ENCODE measurements around the gene PTTG1. TPM values are rescaled to one million over a fixed set of nuclear protein-coding genes. Genes with fewer than 3 reads are reported as not detected.

The PTTG1 gene
- total and polyA plus RNA-seq, 9 of the 15 experiments (the other 6 are each of a cell fraction or from before 2014, with no cell fraction given) = 193 to 1,088 (median 349) TPM

GRCh38 chr5:160377651-160378050, 44.0 kb upstream of the PTTG1 start:
- H3K9me1 ChIP-seq (ENCODE audit: control insufficient read depth, insufficient read depth, low read length) = peaks cover 3% of the 10 kb centered on the region
- H3K4me1 ChIP-seq (replicated peaks in 1 of 2; ENCODE audit: control insufficient read depth in 2 of 2, insufficient read depth in 2 of 2, low read length in 2 of 2) = 0 out of 5 replicates have a peak, but pooled peaks cover 0 to 5% of the 10 kb centered on the region in 2 experiments
- no peak for ATAC-seq
- 21% methylated on average over 4 of the region's 5 CpGs for WGBS (ENCODE audit: insufficient coverage, low coverage, missing lambda C conversion rate)
- TF ChIP-seq TBL1XR1 (IDR thresholded peaks at IDR 0.05; ENCODE audit: low read length in 2 of 2) (no peak), NR3C1 (CRISPR knock-in tag; IDR thresholded peaks at IDR 0.05) (no peak), GATAD2B (IDR thresholded peaks at IDR 0.05; ENCODE audit: borderline replicate concordance) (no peak), THRAP3 (IDR thresholded peaks at IDR 0.05; ENCODE audit: borderline replicate concordance) (no peak), ZBTB12 (CRISPR knock-in tag; IDR thresholded peaks at IDR 0.05) (no peak), BDP1 (IDR thresholded peaks at IDR 0.05; ENCODE audit: insufficient read depth, insufficient read length) (no peak), HMG20B (CRISPR knock-in tag; IDR thresholded peaks at IDR 0.05) (no peak), TCF7 (IDR thresholded peaks at IDR 0.05; ENCODE audit: borderline replicate concordance) (no peak), ZNF384 (IDR thresholded peaks at IDR 0.05; ENCODE audit: low read depth, low read length) (no peak), KAT2B (IDR thresholded peaks at IDR 0.05; ENCODE audit: low read depth, low read length) (no peak), USF2 (CRISPR knock-in tag; IDR thresholded peaks at IDR 0.05) (no peak), HDAC2 (IDR thresholded peaks at IDR 0.05) (no peak), PHF20 (IDR thresholded peaks at IDR 0.05; ENCODE audit: partially characterized antibody) (no peak)
- CTCF ChIA-PET (ENCODE audit: low intra/inter-chr PET ratio) = no interaction called here
- DNase-seq (ENCODE audit: extremely low read depth in 1 of 4, low spot score in 3 of 4) = no peak
- no peak overlapping the region for H3K27ac ChIP-seq (ENCODE audit: extremely low read depth, low read depth, low read length)
- in situ Hi-C loops (cut with MboI) = no loop called here
- H3K4me2 ChIP-seq (ENCODE audit: insufficient read depth, low read length) = no peak overlapping the region
- H3K79me2 ChIP-seq (ENCODE audit: control insufficient read depth, insufficient read depth, low read length) = no peaks in the 10 kb centered on the region
- intact Hi-C loops (cut with micrococcal nuclease) = no loop called here
- POLR2A ChIA-PET = interaction anchor here (0.9 to 1.5 kb wide), 4 partner anchors 8 to 30 kb away, joined by 3 to 6 read pairs (median 3); no protein-coding TSS in a partner anchor
- peaks cover 0 to 9% of the 10 kb centered on the region in 2 experiments; a peak in 3 of 5 replicates for H3K27me3 ChIP-seq (ENCODE audit: control insufficient read depth in 2 of 2, insufficient read depth in 2 of 2, low read length in 2 of 2)
- H3K4me3 ChIP-seq = no peak overlapping the region
- H4K20me1 ChIP-seq (replicated peaks; ENCODE audit: control insufficient read depth, insufficient read depth, low read length) = no peaks in the 10 kb centered on the region
- no peak overlapping the region for H3K9ac ChIP-seq (ENCODE audit: insufficient read depth in 1 of 2, low read depth in 2 of 2, low read length in 2 of 2)
- no peak overlapping the region for H2AFZ ChIP-seq (ENCODE audit: low read depth, low read length)
- H3K36me3 ChIP-seq (ENCODE audit: control insufficient read depth, insufficient read depth, low read length) = no peaks in the 10 kb centered on the region
- BruUV-seq (replicated peaks) = no TSS peak
- H3K9me3 ChIP-seq (replicated peaks; ENCODE audit: control insufficient read depth, insufficient read depth, low read depth, low read length) = no peaks in the 10 kb centered on the region
- FAIRE-seq = no peak

Measured in K562 (cell line).